ENCODE results near the gene GAK.
"Not testable (repeated sequence)": the region's sequence is repeated elsewhere in the genome, so short reads cannot be mapped to it uniquely, and the experiment has no call there.

The GAK gene

GRCh38 chr4:808860-809570 lies 123.1 kb downstream of the GAK start:
- DNase-seq = no peak

DNA sequence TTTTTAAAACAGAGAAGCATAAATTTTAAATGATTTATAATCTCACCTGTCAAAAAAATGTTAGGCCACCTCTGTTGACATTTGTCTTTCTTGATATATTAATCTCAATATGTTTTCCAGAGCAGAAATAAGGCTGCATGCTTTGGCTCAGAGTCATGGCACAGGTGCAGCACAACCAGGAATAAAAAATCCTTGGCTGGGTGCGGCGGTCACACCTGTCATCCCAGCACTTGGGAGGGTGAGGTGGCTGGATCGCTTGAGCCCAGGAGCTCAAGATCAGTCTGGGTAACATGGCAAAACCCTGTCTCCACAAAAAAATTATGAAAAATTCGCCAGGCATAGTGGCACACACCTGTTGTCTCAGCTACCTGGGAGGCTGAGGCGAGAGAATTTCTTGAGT lies 124.3 kb downstream of the GAK start:
- DNase-seq = no peak

GRCh38 chr4:806979-807378 lies 125.1 kb downstream of the GAK start:
- DNase-seq = not testable (repeated sequence)

DNA sequence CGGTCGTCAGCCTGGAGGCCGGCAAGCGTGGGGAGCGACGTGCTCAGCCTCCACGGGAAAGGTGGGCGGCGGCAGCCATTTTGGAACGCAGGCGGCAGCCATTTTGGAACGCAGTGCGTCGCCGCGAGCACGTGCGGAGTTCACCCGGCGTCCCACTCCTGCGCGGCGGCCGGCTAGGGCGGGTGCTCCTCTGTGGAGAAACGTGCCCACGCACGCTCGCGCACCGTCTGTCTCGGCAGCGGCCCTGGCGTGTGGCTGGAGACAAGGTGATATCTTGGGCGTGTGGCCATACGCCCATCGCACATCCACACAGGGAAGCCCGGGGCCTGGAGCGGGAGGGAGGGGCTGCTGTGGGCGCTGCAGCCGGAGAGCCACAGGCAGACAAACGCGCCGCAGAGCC lies 127.3 kb downstream of the GAK start:
- no peak for DNase-seq

DNA sequence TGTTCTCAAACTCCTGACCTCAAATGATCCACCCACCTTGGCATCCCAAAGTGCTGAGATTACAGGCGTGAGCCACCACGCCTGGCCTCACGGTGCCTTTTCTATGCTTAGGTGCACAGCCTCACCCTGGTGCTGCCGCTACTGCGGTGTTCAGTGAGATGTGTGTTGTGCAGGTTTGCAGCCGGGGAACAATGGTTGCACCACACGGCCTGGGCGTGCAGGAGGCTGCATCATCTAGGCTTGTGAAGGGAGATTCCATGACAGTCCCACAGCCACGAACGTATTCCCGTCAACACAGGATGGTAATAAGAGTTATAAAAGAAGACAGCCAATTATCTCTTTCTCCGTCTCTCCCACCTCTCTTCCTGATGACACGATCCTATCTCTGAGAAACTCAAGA lies 128.2 kb downstream of the GAK start:
- no peak for DNase-seq

DNA sequence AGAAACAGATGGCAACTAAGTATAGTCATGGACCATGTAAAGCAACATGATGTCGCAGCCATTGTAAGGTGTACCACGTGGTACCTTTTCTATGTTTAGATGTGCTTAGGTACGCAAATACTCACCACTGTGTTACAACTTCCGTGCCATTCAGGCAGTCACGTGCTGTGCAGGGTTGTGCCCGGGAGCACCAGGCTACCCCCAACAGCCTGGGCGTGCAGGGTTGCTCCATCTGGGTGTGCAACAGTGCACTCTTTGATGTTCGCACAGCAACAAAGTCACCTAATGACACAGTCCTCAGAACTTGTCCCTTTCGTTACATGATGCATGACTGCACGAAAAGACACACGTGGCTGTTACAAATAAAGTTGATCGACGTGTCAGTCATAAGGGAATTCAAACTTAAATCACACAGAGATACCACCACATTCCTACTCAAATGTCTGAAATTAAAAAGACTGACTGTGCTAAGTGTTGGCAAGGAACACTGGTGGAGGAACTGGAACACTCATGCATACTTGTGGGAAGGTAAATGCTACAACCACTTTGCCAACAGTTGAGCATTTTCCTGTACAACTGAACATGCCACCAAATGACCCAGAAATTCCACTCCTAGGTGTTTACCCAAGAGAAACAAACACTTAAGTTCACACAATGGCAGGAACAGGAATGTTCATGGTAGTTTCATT lies 130.5 kb downstream of the GAK start:
- DNase-seq = no peak

All from COR-L47 (cell line).